ENCODE measurements around the gene PDIA5. TPM values are rescaled to one million over a fixed set of nuclear protein-coding genes. Genes with fewer than 3 reads are reported as not detected.
A peak's percentile ranks its signal among the peaks of the same experiment; 100 is the strongest.
"Not testable (repeated sequence)": the region's sequence is repeated elsewhere in the genome, so short reads cannot be mapped to it uniquely, and the experiment has no call there.

PDIA5 gene
- polyA plus RNA-seq, 12 donors, result 15.5 to 35.7 (median 19.1) TPM; not detected in 1

DNA sequence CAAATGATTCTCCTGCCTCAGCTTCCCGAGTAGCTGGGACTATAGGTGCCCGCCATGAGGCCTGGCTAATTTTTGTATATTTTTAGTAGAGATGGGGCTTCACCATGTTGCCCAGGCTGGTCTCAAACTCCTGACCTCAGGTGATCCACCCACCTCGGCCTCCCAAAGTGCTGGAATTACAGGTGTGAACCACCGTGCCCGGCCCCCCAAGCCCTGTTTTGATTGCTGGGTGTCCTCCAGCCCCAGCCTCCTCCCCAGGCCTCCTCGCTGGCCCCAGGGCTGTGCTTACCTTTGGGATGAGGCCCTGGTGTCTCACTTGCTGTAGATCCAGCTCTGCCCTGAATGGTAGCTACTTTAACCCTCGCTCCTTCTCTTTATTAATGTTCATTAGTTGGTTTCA lies 45.8 kb downstream of the PDIA5 start:
- DNase-seq, result not testable (repeated sequence)

DNA sequence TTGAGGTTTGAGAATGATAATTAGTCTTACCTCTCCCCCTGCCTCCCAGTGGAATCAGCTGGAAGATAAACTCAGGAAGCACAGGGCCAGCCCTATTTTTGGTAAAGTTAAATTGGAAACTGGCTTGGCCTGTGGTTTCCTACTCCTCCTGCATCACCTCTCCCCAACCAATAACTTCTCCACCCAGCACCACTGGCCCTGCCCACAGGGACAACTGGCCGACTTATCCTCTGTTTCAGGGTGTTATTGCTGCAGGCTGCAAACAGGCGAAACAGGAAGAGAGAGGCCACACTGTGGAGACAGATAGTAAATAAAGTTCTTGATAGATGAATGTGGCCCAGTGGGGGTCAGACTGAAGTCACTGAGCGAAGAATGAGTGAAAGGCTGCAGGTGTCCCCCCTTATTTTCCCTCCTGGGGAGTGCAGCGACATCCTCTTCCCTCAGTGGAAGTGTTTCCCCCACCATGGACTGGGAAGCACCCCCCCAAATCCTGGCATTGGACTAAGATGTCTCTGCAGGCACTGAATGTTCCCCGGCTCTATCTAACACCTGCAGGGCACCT lies 47.1 kb downstream of the PDIA5 start:
- no peak for DNase-seq

DNA sequence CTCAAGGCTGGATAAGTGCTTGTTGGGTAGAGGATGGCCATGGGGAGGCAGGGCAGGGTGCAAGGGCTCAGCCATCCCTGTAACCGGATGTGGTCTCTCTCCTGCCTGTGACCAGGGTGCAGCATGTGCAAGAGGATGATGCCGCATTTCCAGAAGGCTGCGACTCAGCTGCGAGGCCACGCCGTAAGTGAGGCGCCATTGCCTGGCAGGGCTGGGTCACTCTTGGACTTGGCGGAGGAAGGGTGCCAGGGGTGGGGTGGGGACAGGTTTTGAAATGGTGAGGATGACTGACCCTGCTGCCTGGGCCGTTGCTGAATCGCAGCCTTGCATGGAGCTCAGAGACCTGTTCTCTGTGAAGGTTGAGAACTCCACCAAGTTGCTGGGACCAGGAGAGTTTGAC lies 49.3 kb downstream of the PDIA5 start:
- no peak for DNase-seq

DNA sequence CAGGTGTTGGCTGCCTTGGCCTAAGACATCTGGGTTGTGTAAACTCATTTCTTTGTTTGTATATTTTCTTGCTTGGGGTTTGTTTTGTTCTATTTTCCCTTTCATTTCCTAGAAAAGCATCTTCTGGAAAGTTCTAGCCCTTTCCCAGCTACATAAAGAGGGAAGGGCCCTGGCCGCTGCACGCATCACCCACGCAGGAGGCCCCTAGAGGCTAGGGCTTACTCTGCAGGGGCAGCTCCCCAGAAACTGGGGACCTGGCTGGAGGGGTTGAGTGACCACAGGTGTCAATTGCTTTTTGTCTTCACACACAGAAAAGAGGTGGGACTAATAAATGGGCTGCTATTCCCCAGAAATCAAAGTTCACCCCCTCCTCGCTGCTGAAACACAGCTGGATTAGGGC lies 52.6 kb downstream of the PDIA5 start:
- DNase-seq, result no peak

DNA sequence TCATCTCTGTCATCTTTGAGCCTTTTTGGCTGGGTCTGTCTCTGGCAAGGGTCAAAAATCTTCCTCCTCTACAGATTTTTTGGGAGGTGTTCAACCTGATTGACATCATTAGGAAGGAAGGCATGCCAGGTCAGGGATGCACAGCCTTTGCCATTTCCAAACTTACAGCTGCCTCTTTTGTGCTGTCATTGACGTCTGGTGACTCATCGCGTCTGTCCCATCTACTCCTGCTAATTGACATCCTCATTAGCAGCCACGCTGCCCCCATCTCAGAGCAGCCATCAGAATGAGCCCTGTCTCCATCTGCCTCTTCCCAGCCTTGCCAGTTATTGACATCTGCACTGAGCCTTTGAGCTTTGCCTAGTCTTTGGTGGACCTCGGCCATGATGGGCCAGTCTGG lies 53.0 kb downstream of the PDIA5 start:
- no peak for DNase-seq

DNA sequence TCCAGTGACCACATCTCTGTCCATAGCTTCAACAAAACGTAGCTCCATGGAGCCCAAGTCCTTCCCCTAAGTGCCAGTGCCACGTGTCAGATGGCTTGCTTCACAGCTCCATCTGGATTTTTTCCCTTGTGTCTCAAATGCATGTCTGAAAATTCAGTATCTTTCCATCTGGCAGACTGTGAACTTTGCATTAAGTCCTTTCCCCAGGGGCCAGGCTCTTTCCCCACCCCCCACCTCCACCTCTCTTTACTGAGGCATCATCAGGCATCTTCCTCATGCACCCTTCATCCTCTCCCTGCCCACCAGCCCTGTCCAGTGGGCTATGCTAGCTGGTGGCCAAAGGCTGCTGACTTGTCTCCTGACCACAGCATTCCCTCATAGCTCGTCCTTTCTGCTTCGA lies 53.7 kb downstream of the PDIA5 start:
- DNase-seq, result no peak

DNA sequence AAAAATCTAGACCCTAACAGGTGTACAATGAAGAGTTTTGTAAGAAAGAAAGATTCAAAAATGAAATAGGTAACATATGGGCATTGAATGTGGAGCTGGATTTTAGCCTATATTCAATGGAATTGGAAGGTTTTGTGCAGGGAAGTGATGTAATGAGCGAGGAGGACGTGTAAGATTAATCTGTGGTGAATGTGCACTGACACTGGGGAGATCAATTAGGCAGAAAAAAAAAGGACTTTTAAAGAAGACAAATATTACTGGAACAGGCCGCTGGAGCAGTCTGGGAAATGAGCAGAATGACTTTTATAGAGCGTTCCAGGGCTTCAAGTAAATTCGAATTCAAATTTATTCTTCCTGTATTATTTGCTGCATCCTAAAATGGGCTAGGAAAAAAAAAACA lies 55.2 kb downstream of the PDIA5 start:
- no peak for DNase-seq

DNA sequence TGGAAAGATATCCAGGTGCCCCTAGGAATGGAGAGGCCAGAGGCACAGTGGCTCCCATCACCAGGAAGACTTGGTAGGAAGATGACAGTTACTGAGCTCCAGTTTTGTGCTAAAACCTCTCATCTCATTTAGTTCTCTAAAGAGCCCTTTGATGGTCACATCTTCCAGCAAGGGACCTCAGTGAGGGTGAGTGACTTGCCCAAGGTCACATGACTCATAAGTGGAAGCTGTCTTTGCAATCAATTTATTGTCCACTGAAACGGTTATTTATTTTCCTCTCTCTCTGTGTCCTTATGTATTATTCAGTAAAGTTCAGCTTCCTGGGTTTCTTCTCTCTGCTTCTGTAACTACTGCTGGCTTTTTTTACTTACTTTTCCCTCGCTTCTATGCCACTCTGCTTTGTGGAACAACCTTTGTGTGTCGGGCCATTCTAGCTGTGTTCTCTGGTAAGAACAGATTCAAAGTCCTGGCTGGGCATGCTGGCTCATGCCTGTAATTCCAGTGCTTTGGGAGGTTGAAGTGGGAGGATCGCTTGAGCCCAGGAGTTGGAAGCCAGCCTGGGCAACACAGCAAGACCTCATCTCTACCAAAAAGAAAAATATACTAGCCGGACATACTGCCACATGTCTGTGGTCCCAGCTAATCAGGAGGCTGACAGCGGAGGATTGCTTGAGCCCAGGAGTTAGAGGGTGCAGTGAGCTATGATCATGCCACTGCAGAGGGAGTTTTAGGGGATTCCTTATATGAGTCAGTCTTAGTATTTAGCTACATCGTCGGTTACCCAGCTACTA lies 55.9 kb downstream of the PDIA5 start:
- DNase-seq, result no peak

DNA sequence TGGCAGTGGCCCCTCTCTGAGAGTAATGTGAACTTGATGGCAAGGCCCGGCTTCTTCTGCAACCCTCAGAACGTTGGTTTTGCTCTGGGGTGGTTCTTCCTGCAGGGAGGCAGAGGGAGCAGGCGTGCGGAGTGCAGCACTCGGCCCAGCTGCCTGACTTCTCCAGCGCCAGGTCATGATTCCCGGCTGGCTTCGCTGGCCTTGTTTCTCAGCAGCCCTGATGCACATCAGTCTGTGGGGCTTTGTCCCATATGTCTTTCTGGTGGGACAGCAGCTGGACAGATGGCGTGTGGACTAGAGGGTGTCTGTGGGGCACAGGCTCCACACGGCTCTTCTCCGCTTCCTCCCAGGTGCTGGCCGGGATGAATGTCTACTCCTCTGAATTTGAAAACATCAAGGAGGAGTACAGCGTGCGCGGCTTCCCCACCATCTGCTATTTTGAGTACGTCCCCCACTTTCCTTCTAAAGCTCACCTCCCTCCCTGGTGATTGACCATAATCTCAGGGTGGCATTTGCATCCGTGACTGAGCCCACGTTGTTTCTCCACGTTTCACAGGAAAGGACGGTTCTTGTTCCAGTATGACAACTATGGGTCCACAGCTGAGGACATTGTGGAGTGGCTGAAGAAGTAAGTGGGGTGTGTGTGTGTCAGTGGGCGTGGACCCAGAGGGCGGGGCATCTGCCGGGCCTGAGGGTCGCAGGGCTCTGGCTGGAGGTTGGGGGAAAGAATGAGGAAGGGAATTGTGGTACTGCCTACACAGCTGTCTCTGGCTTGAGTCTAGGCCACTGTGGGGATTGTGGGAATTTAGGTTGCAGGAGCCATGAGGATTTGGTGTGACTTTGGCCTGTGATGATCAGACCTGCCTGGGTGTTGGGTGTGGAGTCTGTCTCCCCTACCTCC lies 57.1 kb downstream of the PDIA5 start:
- no peak for DNase-seq

DNA sequence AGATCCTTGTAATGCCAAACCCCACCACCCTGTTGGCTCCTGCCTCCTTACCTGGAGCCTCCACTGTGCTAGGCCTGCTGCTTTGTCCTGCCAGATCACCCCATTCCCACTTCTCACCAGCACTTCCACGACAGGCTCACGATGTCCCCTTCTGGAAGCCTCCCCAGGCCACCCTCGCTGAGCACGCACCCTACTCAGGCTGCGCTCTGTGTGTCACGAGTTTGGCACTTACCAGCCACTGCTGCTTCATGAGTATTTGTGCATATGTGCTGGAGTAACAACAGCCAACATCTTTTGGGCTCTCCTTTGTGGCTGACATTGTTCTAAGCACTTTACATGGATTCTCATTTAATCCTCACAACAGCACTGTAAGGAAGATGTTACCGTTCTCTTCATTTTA lies 58.1 kb downstream of the PDIA5 start:
- no peak for DNase-seq

DNA sequence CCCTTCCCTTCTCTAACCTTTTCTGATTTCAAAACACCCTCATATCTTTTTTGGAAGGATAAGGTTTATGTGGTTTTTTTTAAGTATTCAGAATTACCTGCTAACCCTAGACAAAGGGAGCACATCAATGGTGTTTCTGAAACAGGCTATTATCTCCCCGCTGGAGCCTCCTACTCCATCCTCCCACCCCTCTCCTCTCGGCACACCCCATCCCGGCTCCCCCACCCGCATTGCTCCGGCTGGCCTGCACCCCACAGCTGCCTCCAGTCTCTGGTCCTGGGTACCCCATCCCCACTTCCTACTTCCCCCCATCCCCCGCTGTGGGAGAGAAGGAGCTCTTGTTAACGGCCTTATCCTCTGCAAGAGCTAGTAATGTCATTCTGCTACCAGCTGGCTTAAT lies 59.2 kb downstream of the PDIA5 start:
- no peak for DNase-seq

DNA sequence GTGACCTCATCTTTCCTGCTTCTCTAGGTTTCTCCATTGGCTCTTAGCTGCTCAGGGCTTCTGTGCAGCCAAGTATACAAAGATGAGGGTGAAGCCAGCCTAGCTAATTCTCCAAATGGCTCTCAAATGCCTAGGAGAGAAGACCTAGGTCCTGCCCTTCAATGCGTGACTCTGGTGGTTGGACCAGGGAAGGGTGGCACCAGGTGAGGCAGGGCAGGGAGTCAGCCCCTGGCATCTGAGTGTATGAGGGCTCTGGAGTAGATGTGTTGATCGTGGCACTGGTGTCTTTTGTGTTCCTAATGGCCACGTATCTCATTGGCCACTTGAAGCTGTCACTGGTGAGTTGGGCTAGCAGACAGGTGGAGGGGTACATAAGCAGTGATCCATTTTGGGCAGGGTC lies 59.8 kb downstream of the PDIA5 start:
- DNase-seq, result no peak

DNA sequence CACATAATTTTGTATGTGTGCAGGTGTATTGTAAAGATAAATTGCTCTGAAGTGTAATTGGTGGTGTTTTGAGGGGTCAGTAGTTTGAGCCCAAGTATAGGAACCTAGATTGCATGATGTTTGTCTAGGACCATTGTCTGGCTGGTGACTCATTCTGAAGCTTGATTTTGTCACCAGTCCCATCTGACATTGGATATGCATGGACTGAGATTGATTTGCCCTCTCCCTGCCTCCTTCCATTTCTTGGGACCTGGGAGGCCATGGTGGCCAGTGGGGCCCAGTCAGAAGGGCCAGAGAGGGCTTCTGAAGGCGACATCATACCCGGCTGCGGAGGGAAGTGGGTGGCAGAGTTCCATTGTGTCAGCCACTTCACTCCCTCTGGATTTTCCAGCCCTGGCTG lies 62.3 kb downstream of the PDIA5 start:
- no peak for DNase-seq

DNA sequence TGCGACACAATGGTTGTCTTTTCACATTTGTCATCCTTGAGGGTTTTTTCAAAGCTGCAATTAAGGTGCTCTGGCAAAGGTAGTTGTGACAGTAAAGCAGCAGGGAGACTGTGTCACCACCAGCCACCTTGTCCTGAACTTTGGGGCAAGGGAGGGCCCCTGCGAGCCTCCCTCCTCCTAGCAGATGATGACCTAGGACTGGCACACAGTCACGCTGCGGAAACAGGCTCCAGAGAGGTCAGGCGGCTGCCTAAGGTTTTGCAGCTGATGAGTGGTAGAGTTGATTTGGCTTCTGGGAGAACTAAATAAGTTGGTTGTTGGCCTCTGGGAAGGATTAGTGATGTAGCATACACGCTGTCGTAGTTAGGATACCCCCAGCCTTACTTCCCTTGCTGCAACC lies 62.7 kb downstream of the PDIA5 start:
- DNase-seq, result no peak

DNA sequence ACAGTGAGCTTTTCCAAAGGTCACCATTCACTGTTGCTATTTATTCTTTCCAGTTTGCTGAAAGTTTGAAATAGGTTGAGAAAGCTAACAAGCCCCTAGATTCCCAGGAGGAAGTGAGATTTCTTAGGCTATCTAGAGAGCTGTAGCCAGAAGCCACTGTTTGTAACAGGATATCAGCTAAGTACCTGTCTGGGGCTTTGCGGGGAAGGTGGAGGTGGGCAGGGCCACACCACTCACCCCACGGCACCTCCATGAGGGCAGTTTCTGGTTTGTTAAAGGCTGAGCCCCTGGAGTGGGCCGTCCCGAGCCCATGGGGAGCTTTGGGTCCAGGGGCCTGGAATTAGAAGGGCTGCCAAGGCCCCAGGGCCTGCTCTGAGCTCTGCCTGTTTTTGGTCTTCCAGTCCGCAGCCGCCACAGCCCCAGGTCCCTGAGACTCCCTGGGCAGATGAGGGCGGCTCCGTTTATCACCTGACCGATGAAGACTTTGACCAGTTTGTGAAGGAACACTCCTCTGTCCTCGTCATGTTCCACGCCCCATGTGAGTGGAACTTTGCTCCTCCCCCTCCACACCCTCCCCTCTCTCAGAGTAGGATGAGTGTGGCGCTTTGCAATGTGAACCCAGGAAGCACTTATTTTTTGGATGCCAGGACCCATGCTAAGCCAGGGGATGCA lies 63.4 kb downstream of the PDIA5 start:
- no peak for DNase-seq

DNA sequence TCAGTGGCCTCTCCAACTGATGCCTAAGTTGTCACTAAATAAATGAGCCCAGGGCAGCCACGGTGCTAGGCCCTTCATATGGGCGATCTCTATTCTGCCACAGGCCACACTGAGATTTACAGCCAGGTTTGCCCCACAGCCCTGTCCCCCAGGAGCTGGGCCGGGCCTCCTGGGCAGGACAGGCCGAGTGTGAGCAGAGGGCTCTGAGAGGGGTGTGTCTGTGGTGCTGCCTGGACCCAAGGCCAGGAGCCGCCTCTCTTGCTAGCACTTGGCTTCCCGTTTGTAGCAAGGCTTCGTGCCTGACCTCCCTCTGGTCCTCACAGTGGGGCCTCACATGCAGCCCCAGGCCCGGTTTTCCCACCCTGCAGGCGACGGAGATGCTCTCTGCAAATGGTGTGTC lies 67.8 kb downstream of the PDIA5 start:
- no peak for DNase-seq

DNA sequence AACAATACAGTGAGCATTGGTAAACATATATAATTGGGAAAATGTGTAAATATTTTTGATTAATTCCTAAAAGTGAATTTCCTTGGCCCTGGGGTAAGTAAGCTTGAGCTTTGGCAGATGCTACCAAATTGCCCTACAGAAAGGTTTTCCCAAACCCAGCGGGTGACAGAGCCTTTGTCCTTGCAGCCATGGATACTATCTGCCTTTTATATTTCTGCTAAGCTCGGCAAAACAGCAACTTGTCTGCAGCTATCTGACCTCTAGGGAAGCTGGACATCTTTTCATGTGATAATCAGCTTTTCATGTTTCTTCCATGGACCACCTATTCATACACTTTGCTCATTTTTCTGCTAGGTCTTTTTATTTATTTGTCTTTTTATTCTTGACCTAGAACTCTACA lies 70.2 kb downstream of the PDIA5 start:
- no peak for DNase-seq

DNA sequence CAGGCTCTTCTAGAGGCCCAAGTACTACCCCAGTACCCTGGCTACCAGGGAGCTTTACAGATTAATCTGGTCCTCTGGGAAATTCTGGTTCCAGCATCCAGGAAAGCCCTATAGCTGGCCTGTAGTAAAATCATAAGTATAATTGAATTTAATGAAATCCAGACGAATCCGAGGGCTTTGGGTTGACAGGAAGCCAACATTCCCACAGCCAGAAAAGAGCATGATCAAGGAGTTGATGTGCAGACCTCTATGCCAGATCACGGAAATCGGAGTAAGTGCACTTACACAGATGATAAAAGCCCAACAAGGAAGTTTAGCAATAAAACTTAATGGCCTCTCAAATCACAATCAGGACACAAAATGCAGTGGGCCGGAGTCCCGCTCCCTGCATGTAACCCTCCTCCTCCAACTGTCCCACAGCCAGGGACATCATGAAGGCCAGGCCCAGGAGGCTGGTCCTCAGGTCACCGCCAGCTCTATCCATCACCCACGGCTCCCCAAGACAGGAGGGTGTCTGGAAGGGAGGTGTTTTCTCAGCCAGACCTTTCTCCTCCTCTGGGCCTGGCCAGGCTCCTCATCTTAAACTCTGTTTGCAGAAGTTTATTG lies 72.1 kb downstream of the PDIA5 start:
- DNase-seq, result peak; percentile 74

DNA sequence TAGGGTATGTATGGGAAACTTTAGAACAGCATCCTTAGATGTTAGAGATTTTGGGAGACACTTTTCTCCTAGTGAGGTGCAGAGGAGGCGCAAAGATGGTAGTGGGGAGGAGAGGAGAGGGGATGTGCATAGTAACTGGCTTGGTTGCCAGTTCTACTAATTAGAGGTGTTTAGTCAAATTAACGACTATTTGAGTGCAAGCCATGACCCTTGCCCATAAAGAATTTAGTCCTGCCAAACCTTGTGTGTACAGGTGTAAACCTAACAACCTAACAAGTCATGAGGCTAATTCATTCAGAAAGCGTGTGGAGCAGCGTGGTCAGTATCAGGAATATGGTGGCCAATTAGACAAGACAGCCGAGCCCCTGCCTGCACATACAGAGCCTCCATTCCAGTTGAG lies 72.7 kb downstream of the PDIA5 start:
- no peak for DNase-seq

DNA sequence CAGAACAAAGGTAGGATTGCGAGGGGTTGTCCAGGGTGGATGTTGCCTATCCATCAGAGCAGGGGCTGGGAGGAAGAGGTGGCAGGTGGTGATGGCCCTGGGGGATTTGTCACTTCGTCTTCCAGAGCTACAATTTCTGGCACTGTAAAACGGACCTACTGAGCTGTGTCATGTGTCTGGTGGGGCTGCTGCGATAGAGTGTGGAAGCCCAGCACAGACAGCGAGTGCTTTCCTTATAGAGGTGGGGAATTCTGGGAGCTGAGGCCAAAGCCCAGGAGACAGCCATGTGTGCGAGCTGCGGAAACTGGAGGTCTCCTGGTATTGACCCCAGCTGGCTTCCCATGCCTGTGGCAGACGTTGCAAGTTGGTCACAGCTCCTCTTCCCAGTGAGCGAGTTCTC lies 73.7 kb downstream of the PDIA5 start:
- DNase-seq, result no peak

DNA sequence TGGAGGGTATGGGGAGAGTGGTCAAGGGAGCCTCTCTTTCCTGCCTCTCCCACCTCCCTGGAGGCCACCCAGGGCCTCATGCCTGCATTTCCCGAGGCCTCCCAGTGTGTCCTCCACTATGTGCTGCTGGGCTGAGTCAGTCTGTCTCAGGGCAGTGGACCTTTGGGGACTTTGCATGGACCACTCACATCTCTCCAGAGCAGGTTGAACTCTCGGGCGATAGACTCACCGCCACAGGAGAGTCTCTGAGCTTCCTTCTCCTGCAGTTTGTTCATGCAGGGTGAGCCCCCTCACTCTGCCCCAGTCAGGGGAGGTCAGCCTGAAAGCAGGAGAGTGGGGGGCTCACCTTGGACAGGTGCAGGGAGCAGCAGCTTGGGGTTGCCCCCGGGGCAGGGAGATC lies 74.5 kb downstream of the PDIA5 start:
- no peak for DNase-seq

All from muscle of arm (tissue), 12 donors.